RWPE2 (cell line): Measurements from ENCODE around the gene CDC6.

Experiments used
- ATAC-seq: fragments of 200-7000 bp; cut with Tn5 transposase; 3 replicates; pipeline ENCODE4 v1.9.1; 2021; ENCODE audit warnings: low read depth
- DNase-seq: peaks from one replicate; pipeline ENCODE4 v3.0.0-alpha.2; 2020; ENCODE audit warnings: low spot score
- H3K27ac ChIP-seq: fragments of 450-650 bp; 2 replicates; pipeline ENCODE4 v1.5.1; 2017; ENCODE audit warnings: mild to moderate bottlenecking; ENCODE audit not compliant: poor library complexity, severe bottlenecking
- H3K27me3 ChIP-seq: fragments of 250-450 bp; sonication (Bioruptor Pico); 2 replicates; pipeline ENCODE4 v1.5.1; 2021; ENCODE audit warnings: mild to moderate bottlenecking, moderate library complexity; ENCODE audit not compliant: insufficient read depth, poor library complexity, severe bottlenecking
- H3K36me3 ChIP-seq: fragments of 250-450 bp; sonication (Bioruptor Pico); 2 replicates; pipeline ENCODE4 v1.5.1; 2020; ENCODE audit warnings: low read depth, mild to moderate bottlenecking, moderate library complexity
- H3K4me1 ChIP-seq: fragments of 250-450 bp; sonication (Bioruptor Pico); 2 replicates; pipeline ENCODE4 v1.5.1; 2021; ENCODE audit warnings: mild to moderate bottlenecking, moderate library complexity; ENCODE audit not compliant: insufficient read depth, poor library complexity, severe bottlenecking
- H3K4me3 ChIP-seq: fragments of 250-450 bp; sonication (Bioruptor Pico); 2 replicates; pipeline ENCODE4 v1.5.1; 2021; ENCODE audit warnings: mild to moderate bottlenecking, moderate library complexity; ENCODE audit not compliant: severe bottlenecking
- H3K9me3 ChIP-seq: fragments of 250-450 bp; sonication (Bioruptor Pico); 2 replicates; pipeline ENCODE4 v1.5.1; 2021; ENCODE audit warnings: mild to moderate bottlenecking, moderate library complexity; ENCODE audit not compliant: severe bottlenecking
- CTCF ChIP-seq: fragments of 450-650 bp; IDR thresholded peaks from one replicate; pipeline ENCODE4 v1.5.1; 2017; ENCODE audit warnings: mild to moderate bottlenecking, moderate library complexity; ENCODE audit not compliant: poor library complexity, severe bottlenecking

The CDC6 gene

GRCh38 chr17:40352237-40352778, 64.6 kb downstream of the CDC6 start:
- Histone ChIP-seq H3K27ac (no peak overlapping the region), H3K4me3 (no peak overlapping the region), H3K9me3 (no peaks in the 10 kb centered on the region), H3K36me3 (peaks cover 74% of the 10 kb centered on the region), H3K27me3 (no peaks in the 10 kb centered on the region), H3K4me1 (peaks cover 32% of the 10 kb centered on the region)
- no peak for ATAC-seq
- DNase-seq: no peak
- TF ChIP-seq CTCF: no peak

GRCh38 chr17:40352779-40353394, 65.2 kb downstream of the CDC6 start:
- Histone ChIP-seq H3K36me3 (peaks cover 74% of the 10 kb centered on the region), H3K27me3 (no peaks in the 10 kb centered on the region), H3K27ac (no peak overlapping the region), H3K4me3 (no peak overlapping the region), H3K4me1 (peaks cover 27% of the 10 kb centered on the region), H3K9me3 (no peaks in the 10 kb centered on the region)
- ATAC-seq (no peak), DNase-seq (no peak)
- TF ChIP-seq CTCF: no peak
